IPS-18a (cell line): ENCODE results near the gene AIG1.
"Not testable (repeated sequence)": the region's sequence is repeated elsewhere in the genome, so short reads cannot be mapped to it uniquely, and the experiment has no call there.

ENCODE experiments used
- H3K27ac ChIP-seq: one replicate; pipeline ENCODE4 v1.5.1; 2013; ENCODE audit warnings: low read length
- H3K27me3 ChIP-seq: one replicate; pipeline ENCODE4 v1.6.1; 2013; ENCODE audit warnings: mild to moderate bottlenecking, low read length; ENCODE audit not compliant: control insufficient read depth, insufficient read depth
- H3K36me3 ChIP-seq: one replicate; pipeline ENCODE4 v1.6.1; 2013; ENCODE audit warnings: low read depth, low read length; ENCODE audit not compliant: control insufficient read depth
- H3K4me1 ChIP-seq: one replicate; pipeline ENCODE4 v1.6.1; 2013; ENCODE audit warnings: low read depth, low read length; ENCODE audit not compliant: control insufficient read depth
- H3K4me3 ChIP-seq: one replicate; pipeline ENCODE4 v1.5.1; 2013; ENCODE audit warnings: low read length
- H3K9ac ChIP-seq: one replicate; pipeline ENCODE4 v1.6.1; 2013; ENCODE audit warnings: mild to moderate bottlenecking, low read length, moderate library complexity
- H3K9me3 ChIP-seq: one replicate; pipeline ENCODE4 v1.6.1; 2013; ENCODE audit warnings: low read depth, low read length; ENCODE audit not compliant: control insufficient read depth

AIG1 gene

DNA sequence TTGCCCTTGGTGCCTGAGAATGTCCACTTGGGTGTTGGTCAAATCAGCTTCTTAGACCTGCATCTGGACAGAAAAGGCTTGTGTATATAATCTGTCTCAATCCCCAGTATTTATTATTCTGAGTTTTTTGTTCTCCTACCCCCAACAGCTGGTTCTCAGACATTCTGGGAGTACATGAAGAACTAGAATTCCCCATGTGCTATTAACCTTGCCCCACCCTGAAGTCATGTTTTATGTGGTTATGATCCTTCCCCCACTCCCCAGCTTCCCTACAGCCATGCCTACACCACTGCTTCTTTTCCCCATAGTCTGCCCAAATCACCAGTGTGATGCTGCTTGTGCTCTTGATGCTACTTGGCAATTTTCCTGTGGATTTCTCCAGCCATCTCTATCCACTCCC lies 232.8 kb downstream of the AIG1 start:
- no peaks in the 10 kb centered on the region for H3K36me3 ChIP-seq
- H3K4me1 ChIP-seq, result peaks cover 14% of the 10 kb centered on the region
- no peaks in the 10 kb centered on the region for H3K27me3 ChIP-seq
- no peaks in the 10 kb centered on the region for H3K9me3 ChIP-seq
- H3K9ac ChIP-seq, result no peak overlapping the region
- no peak overlapping the region for H3K27ac ChIP-seq
- H3K4me3 ChIP-seq, result no peak overlapping the region

DNA sequence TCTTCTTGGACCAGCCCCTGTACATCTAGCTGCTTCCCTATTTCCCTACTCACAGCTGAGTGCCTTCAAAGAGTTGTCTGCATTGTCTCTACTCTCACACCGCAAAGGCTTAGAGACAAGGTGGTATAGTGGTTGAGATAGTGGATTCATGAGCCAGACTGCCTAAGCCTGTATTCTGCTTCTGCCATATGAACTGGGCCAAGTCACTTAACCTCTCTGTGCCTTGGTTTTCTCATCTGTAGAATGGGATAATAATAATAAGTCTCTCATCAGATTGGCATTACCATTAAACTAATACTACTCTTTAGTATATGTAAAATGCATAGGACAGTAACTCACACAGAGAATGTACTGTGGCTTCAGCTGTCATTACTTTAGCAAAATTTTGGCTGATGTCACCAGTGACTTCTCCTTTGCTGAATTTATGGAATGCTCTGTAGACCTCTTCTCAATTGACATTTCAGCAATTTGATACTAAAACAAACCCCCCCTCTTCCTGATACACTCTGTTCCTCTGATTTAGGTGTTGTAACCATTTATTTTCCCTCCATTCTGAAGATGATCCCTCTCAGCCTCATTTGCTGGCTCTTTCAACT lies 233.7 kb downstream of the AIG1 start:
- Histone ChIP-seq H3K4me3 (no peak overlapping the region), H3K9ac (no peak overlapping the region), H3K4me1 (peaks cover 6% of the 10 kb centered on the region), H3K9me3 (no peaks in the 10 kb centered on the region), H3K36me3 (no peaks in the 10 kb centered on the region), H3K27ac (no peak overlapping the region), H3K27me3 (no peaks in the 10 kb centered on the region)

DNA sequence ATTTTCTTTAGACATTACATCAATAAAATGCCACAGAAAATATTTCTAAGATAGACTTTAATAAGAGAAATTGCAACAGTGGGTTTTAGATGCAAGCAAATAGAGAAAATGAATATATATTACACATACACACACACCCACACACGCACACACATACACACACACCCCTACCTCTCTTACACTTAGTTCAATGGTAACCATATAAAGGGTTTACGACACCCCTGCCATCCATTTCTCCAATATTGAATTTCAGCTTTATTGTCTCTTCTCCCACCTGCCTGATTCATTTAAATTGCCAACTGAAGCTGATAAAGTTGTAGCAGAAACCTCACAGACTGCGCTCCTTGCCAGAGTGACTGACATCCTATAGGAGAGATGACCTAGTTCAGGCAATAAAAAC lies 235.2 kb downstream of the AIG1 start:
- H3K27ac ChIP-seq, result no peak overlapping the region
- H3K27me3 ChIP-seq, result no peaks in the 10 kb centered on the region
- no peaks in the 10 kb centered on the region for H3K9me3 ChIP-seq
- H3K4me1 ChIP-seq, result peaks cover under 1% of the 10 kb centered on the region
- H3K36me3 ChIP-seq, result no peaks in the 10 kb centered on the region
- no peak overlapping the region for H3K4me3 ChIP-seq
- H3K9ac ChIP-seq, result no peak overlapping the region

DNA sequence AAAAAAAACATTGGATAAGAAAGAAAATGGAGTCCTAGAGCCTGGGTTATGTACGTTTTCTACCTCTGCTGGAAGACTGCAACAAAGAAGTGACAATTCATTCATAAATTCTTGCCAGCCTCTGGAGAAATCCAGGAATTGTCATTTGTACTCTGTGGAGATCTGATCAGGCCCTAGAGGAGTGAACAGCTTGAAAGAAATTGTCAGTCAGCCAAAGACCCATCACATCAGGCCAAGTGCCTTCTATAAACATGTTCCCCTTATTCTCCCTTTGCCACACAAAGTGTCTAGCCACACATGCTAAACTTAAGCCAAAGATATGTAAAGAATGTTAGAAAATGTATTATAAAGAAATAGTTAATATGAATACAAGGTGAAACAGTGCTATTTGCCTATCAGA lies 237.4 kb downstream of the AIG1 start:
- Histone ChIP-seq H3K27ac (no peak overlapping the region), H3K9me3 (no peaks in the 10 kb centered on the region), H3K4me1 (peaks cover 6% of the 10 kb centered on the region), H3K27me3 (no peaks in the 10 kb centered on the region), H3K36me3 (no peaks in the 10 kb centered on the region), H3K9ac (no peak overlapping the region), H3K4me3 (no peak overlapping the region)

GRCh38 chr6:143299253-143300166 lies 238.8 kb downstream of the AIG1 start:
- H3K9me3 ChIP-seq, result no peaks in the 10 kb centered on the region
- H3K27me3 ChIP-seq, result no peaks in the 10 kb centered on the region
- H3K4me3 ChIP-seq, result no peak overlapping the region
- H3K36me3 ChIP-seq, result no peaks in the 10 kb centered on the region
- no peak overlapping the region for H3K9ac ChIP-seq
- H3K27ac ChIP-seq, result no peak overlapping the region
- H3K4me1 ChIP-seq, result peaks cover 6% of the 10 kb centered on the region

DNA sequence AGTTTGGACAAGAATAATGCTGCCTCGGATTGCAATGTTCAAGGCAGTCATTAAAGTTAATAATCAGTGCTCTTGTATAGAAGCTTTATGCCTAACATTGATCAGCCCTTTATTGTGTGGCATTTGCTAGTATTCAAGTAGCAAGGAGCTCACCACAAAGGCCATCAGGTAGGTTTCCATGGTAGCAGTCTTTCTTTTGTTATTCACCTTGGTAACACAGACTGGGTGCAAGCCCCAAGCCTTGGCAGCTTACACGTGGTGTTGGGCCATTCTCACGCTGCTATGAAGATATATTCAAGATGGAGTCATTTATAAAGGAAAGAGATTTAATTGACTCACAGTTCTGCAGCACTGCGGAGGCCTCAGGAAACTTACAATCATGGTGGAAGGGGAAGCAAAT lies 240.5 kb downstream of the AIG1 start:
- no peaks in the 10 kb centered on the region for H3K36me3 ChIP-seq
- H3K4me1 ChIP-seq, result peaks cover 6% of the 10 kb centered on the region
- no peak overlapping the region for H3K4me3 ChIP-seq
- H3K27me3 ChIP-seq, result no peaks in the 10 kb centered on the region
- H3K27ac ChIP-seq, result no peak overlapping the region
- H3K9ac ChIP-seq, result no peak overlapping the region
- H3K9me3 ChIP-seq, result no peaks in the 10 kb centered on the region

GRCh38 chr6:143307760-143308159 lies 247.1 kb downstream of the AIG1 start:
- H3K27ac ChIP-seq, result not testable (repeated sequence)

DNA sequence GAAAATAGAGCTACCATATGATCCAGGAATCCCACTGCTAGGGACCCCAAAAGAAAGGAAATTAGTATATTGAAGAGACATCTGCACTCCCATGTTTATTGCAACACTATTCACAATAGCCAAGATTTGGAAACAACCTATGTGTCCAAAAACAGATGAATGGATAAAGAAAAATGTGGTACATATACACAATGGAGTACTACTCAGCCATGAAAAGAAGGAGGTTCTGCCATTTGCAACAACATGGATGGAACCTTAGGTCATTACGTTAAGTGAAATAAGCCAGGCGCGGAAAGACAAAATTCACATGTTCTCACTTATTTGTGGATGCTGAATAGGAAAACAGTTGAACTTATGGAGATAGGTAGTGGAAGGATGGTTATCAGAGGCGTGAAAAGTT lies 252.5 kb downstream of the AIG1 start:
- no peak overlapping the region for H3K9ac ChIP-seq
- no peaks in the 10 kb centered on the region for H3K36me3 ChIP-seq
- no peak overlapping the region for H3K4me3 ChIP-seq
- no peak overlapping the region for H3K27ac ChIP-seq
- H3K9me3 ChIP-seq, result peaks cover 3% of the 10 kb centered on the region
- H3K27me3 ChIP-seq, result no peaks in the 10 kb centered on the region
- no peaks in the 10 kb centered on the region for H3K4me1 ChIP-seq

More at GRCh38 chr6:143307760-143308159, 247.1 kb downstream of the AIG1 start:
- not testable (repeated sequence) for H3K9ac ChIP-seq, H3K4me3 ChIP-seq, H3K36me3 ChIP-seq, H3K9me3 ChIP-seq, H3K27me3 ChIP-seq, H3K4me1 ChIP-seq

- Histone ChIP-seq H3K9ac (no peak overlapping the region), H3K27ac (no peak overlapping the region), H3K36me3 (no peaks in the 10 kb centered on the region), H3K4me1 (no peaks in the 10 kb centered on the region), H3K4me3 (no peak overlapping the region), H3K9me3 (no peaks in the 10 kb centered on the region), H3K27me3 (no peaks in the 10 kb centered on the region)
These were observed 260.9 kb downstream of the AIG1 start for GRCh38 chr6:143321491-143322086.

GRCh38 chr6:143322386-143322785 lies 261.7 kb downstream of the AIG1 start:
- Histone ChIP-seq H3K9me3 (no peaks in the 10 kb centered on the region), H3K4me3 (no peak overlapping the region), H3K9ac (no peak overlapping the region), H3K4me1 (no peaks in the 10 kb centered on the region), H3K36me3 (no peaks in the 10 kb centered on the region), H3K27me3 (no peaks in the 10 kb centered on the region), H3K27ac (no peak overlapping the region)

DNA sequence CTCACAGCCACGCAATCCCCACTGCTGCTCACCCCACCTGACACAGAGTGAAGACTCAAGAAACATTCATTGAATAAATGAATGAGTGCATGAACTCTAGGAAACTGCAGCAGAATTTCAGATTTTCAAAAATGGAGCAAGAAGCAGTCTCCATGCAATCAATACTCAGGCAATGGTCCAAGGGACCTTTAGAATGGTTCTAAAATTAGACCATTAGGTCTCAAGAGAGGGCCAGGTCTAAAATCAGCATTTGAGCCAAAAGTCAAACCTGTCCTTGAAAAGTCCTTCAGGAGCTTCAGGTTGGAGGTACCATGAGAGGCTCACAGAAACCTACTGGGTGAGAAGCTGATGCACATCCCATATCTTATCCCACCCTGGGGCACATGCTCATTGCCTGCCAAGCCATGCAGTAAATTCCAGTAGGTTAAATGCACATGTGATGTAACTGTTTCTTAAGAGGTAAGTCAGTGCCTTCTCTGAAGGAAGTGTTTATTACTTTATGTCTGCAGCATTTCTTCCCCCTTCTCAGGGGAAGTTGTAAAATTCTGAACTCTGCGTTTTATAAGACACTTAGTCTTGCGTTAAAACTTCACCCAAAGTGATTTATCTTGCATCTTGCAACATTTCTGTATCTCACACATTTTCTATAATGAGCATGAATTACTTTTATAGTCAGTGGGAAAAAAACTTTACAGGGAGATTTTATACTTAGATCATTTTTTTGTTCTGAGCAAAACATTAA lies 263.2 kb downstream of the AIG1 start:
- Histone ChIP-seq H3K27me3 (no peaks in the 10 kb centered on the region), H3K4me3 (no peak overlapping the region), H3K4me1 (no peaks in the 10 kb centered on the region), H3K36me3 (no peaks in the 10 kb centered on the region), H3K9ac (no peak overlapping the region), H3K27ac (no peak overlapping the region), H3K9me3 (no peaks in the 10 kb centered on the region)
